A549 (cell line): ENCODE measurements around the gene RABL3.

Source experiments
- EP300 ChIP-seq, 2 experiments: fragments of >200 bp; sonication (Bioruptor Twin); formaldehyde crosslinking; IDR thresholded peaks; 2 replicates in 1 of 2; 3 replicates in 1 of 2; pipeline ENCODE4 v1.6.1; 2016 to 2017
- GATA3 ChIP-seq: IDR thresholded peaks from 2 replicates; pipeline ENCODE4 v1.6.1; 2012; ENCODE audit warnings: borderline replicate concordance
- PHF8 ChIP-seq: fragments of 200-600 bp; sonication (generic); IDR thresholded peaks from 2 replicates; pipeline ENCODE4 v1.6.1; 2016; ENCODE audit warnings: low read depth, mild to moderate bottlenecking, antibody characterized with exemption, moderate library complexity, borderline replicate concordance
- SREBF2 ChIP-seq: fragments of 450-650 bp; IDR thresholded peaks from 2 replicates; pipeline ENCODE4 v1.6.1; 2014; ENCODE audit warnings: mild to moderate bottlenecking, moderate library complexity
- TF ChIP-seq, protein P1 (sequence below): fragments of >200 bp; sonication (Bioruptor Twin); formaldehyde crosslinking; IDR thresholded peaks from 3 replicates; pipeline ENCODE4 v1.5.1; 2016

DNA sequence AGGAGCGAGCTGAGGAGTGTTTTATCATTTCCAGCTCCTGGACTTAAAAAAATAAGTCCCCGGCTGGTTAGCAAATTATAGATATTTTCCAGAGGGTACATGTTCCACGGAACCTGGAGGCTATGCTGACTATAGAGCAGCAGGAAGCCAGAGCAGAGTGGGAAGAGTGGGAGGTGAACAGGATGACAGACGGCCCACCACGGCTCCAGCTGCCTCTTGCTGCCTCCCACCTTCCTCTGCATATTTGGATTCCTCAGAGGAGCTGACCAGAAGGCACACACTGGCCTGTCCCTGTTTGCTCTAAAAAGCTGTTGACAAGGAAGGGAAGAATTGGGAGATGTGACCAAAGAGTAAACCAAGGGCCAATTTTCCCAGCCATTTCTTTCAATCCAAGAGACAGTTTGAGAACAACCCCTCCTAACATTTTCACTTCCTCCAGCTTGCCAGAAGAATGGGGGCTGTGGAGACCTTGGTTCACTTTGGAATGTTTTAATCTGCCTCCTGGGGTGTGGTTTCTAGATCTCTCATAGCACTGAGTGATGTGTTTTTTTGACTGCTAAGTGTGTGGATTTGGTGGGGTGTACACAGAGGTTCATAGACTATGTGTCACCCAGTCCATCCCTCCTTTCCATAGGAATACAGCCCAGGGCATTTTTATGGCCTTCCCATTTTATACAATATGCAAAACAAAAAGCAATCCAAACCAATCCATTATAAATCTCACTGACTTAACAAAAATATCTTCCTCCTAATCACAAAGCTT, 97.1 kb downstream of the RABL3 start:
- TF ChIP-seq EP300 (IDR thresholded peaks at IDR 0.05) = no peak
- TF ChIP-seq PHF8 = no peak
- TF ChIP-seq, protein P1, sequence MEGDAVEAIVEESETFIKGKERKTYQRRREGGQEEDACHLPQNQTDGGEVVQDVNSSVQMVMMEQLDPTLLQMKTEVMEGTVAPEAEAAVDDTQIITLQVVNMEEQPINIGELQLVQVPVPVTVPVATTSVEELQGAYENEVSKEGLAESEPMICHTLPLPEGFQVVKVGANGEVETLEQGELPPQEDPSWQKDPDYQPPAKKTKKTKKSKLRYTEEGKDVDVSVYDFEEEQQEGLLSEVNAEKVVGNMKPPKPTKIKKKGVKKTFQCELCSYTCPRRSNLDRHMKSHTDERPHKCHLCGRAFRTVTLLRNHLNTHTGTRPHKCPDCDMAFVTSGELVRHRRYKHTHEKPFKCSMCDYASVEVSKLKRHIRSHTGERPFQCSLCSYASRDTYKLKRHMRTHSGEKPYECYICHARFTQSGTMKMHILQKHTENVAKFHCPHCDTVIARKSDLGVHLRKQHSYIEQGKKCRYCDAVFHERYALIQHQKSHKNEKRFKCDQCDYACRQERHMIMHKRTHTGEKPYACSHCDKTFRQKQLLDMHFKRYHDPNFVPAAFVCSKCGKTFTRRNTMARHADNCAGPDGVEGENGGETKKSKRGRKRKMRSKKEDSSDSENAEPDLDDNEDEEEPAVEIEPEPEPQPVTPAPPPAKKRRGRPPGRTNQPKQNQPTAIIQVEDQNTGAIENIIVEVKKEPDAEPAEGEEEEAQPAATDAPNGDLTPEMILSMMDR = no peak
- TF ChIP-seq SREBF2 = no peak
- no peak for TF ChIP-seq GATA3
